Loucy (cell line): Measurements from ENCODE around the gene CPAMD8.

Experiments used
- CTCF ChIP-seq: fragments of 200-600 bp; sonication (generic); conservative IDR thresholded peaks from 2 replicates; pipeline ENCODE4 v1.5.1; 2014; ENCODE audit warnings: mild to moderate bottlenecking, antibody characterized with exemption, low read length
- EZH2phosphoT487 ChIP-seq: fragments of 200-600 bp; IDR thresholded peaks from 2 replicates; pipeline ENCODE4 v1.6.1; 2018; ENCODE audit warnings: antibody characterized with exemption, mild to moderate bottlenecking, moderate library complexity, borderline replicate concordance

GRCh38 chr19:16897029-16897855 lies 129.4 kb downstream of the CPAMD8 start:
- TF ChIP-seq CTCF (no peak), EZH2phosphoT487 (no peak)
